HepG2 (cell line): ENCODE data around the gene EMC9. TPM values are rescaled to one million over a fixed set of nuclear protein-coding genes. Genes with fewer than 3 reads are reported as not detected.

Source experiments
- DBP ChIP-seq: sonication (generic); formaldehyde crosslinking; IDR thresholded peaks from 2 replicates; pipeline ENCODE4 v1.4.0; 2020; ENCODE audit warnings: missing genetic modification reagents; ENCODE audit errors: not compliant biosample characterization
- DPF2 ChIP-seq: sonication (generic); formaldehyde crosslinking; IDR thresholded peaks from 2 replicates; pipeline ENCODE4 v1.4.0; 2020; ENCODE audit warnings: mild to moderate bottlenecking, low read depth, missing genetic modification reagents, borderline replicate concordance
- FLYWCH1 ChIP-seq: sonication (generic); formaldehyde crosslinking; IDR thresholded peaks from 2 replicates; pipeline ENCODE4 v1.8.1; 2023; ENCODE audit warnings: mild to moderate bottlenecking, missing genetic modification reagents
- FOXK2 ChIP-seq: fragments of 450-650 bp; IDR thresholded peaks from 2 replicates; pipeline ENCODE4 v1.6.1; 2016
- GTF2F1 ChIP-seq: fragments of 150-350 bp; IDR thresholded peaks from 2 replicates; pipeline ENCODE4 v1.6.1; 2014; ENCODE audit warnings: low read length
- GTF3A ChIP-seq: sonication (generic); formaldehyde crosslinking; conservative IDR thresholded peaks from 2 replicates; pipeline ENCODE4 v1.4.0; 2020; ENCODE audit warnings: mild to moderate bottlenecking, missing genetic modification reagents
- MIER2 ChIP-seq: IDR thresholded peaks from 2 replicates; pipeline ENCODE4 v1.6.1; 2016; ENCODE audit warnings: missing biosample characterization, missing genetic modification reagents
- RBM39 ChIP-seq: fragments of 200-400 bp; formaldehyde crosslinking; IDR thresholded peaks from one replicate; pipeline ENCODE4 v1.6.1; 2018; ENCODE audit warnings: antibody characterized with exemption, mild to moderate bottlenecking, low read depth, low read length; ENCODE audit not compliant: poor library complexity, severe bottlenecking
- SATB2 ChIP-seq: sonication (generic); formaldehyde crosslinking; IDR thresholded peaks from 2 replicates; pipeline ENCODE4 v1.5.0; 2020; ENCODE audit warnings: missing genetic modification reagents
- SIX1 ChIP-seq: sonication (generic); formaldehyde crosslinking; IDR thresholded peaks from 2 replicates; pipeline ENCODE4 v1.4.0; 2020; ENCODE audit warnings: missing genetic modification reagents, borderline replicate concordance
- SP4 ChIP-seq: sonication (generic); formaldehyde crosslinking; IDR thresholded peaks from 2 replicates; pipeline ENCODE4 v1.8.1; 2023; ENCODE audit warnings: mild to moderate bottlenecking, missing genetic modification reagents
- STAT6 ChIP-seq: sonication (generic); formaldehyde crosslinking; IDR thresholded peaks from 2 replicates; pipeline ENCODE4 v1.4.0; 2020; ENCODE audit warnings: missing genetic modification reagents, mild to moderate bottlenecking, borderline replicate concordance
- TBX3 ChIP-seq: fragments of 450-650 bp; IDR thresholded peaks from 2 replicates; pipeline ENCODE4 v1.6.1; 2017; ENCODE audit warnings: antibody characterized with exemption, mild to moderate bottlenecking, inconsistent platforms, borderline replicate concordance
- TEAD2 ChIP-seq: sonication (generic); formaldehyde crosslinking; IDR thresholded peaks from 2 replicates; pipeline ENCODE4 v1.9.0; 2021; ENCODE audit warnings: missing genetic modification reagents
- TERF1 ChIP-seq: sonication (generic); formaldehyde crosslinking; IDR thresholded peaks from 2 replicates; pipeline ENCODE4 v1.8.0; 2022; ENCODE audit warnings: mild to moderate bottlenecking, missing genetic modification reagents, moderate library complexity
- ZNF343 ChIP-seq: sonication (generic); formaldehyde crosslinking; IDR thresholded peaks from 2 replicates; pipeline ENCODE4 v1.4.0; 2020; ENCODE audit warnings: mild to moderate bottlenecking, missing genetic modification reagents
- ZNF572 ChIP-seq: sonication (generic); formaldehyde crosslinking; IDR thresholded peaks from 2 replicates; pipeline ENCODE4 v1.5.1; 2020; ENCODE audit warnings: mild to moderate bottlenecking, missing genetic modification reagents
- ZNF607 ChIP-seq: sonication (generic); formaldehyde crosslinking; IDR thresholded peaks from 2 replicates; pipeline ENCODE4 v1.5.1; 2020; ENCODE audit warnings: missing genetic modification reagents, mild to moderate bottlenecking, borderline replicate concordance
- ZNF777 ChIP-seq: sonication (generic); formaldehyde crosslinking; IDR thresholded peaks from 2 replicates; pipeline ENCODE4 v1.4.0; 2020; ENCODE audit warnings: missing genetic modification reagents
- ZNF782 ChIP-seq: sonication (generic); formaldehyde crosslinking; IDR thresholded peaks from 2 replicates; pipeline ENCODE4 v1.4.0; 2020; ENCODE audit warnings: missing genetic modification reagents, mild to moderate bottlenecking, borderline replicate concordance
- polyA plus RNA-seq, 8 experiments: library from polyadenylated mRNA; depleted of rRNA in 3 of 8; stranded (reverse) in 7 of 8; unstranded in 1 of 8; fragments of >200 nt; fragmentation: Illumina TruSeq in 4 of 8; extraction: Trizol in 4 of 8; gene quantifications; 2 replicates each; pipeline versions ENCODE4 v1.2.1 to v1.2.3, GENCODE V29; 2011 to 2016; ENCODE audit warnings: low read depth in 4 of 8, missing spikeins in 1 of 8, mixed read lengths in 1 of 8; ENCODE audit not compliant: insufficient read depth in 1 of 8
- total RNA-seq, 5 experiments: library from RNA; depleted of rRNA; stranded (reverse); fragments of >200 nt; fragmentation: Illumina TruSeq; extraction: Trizol; gene quantifications; 2 replicates each; pipeline ENCODE4 v1.2.3, GENCODE V29; 2016; ENCODE audit warnings: low read depth in 1 of 5
- TF ChIP-seq, protein P1 (sequence below): sonication (generic); formaldehyde crosslinking; IDR thresholded peaks from 2 replicates; pipeline ENCODE4 v1.4.0; 2020; ENCODE audit warnings: missing genetic modification reagents
- TF ChIP-seq, protein P2 (sequence below): sonication (generic); formaldehyde crosslinking; IDR thresholded peaks from 2 replicates; pipeline ENCODE4 v1.8.1; 2023; ENCODE audit warnings: mild to moderate bottlenecking, missing genetic modification reagents

Gene EMC9
- total and polyA plus RNA-seq, 2 of the 13 experiments (the other 11 are each of a cell fraction or from before 2014, with no cell fraction given) = 60.5 to 78.7 TPM

- TF ChIP-seq DBP (CRISPR knock-in tag) = peak; percentile 63
- TF ChIP-seq GTF2F1 = peak; percentile 91; the same call in 1 of the 2 replicates
- TF ChIP-seq ZNF343 = peak; percentile 98
- peak; percentile 94; the same call in 1 of the 2 replicates for TF ChIP-seq ZNF782 (CRISPR knock-in tag)
- peak; percentile 97 for TF ChIP-seq SP4 (CRISPR knock-in tag)
- TF ChIP-seq RBM39 = peak; percentile 98
- TF ChIP-seq SIX1 (CRISPR knock-in tag) = peak; percentile 90
- TF ChIP-seq FOXK2 = no peak
- TF ChIP-seq GTF3A (CRISPR knock-in tag) = no peak
- peak; percentile 100 for TF ChIP-seq STAT6 (CRISPR knock-in tag)
- TF ChIP-seq ZNF607 (CRISPR knock-in tag) = peak; percentile 90
- no peak for TF ChIP-seq TBX3
- TF ChIP-seq TEAD2 (CRISPR knock-in tag) = no peak
- TF ChIP-seq TERF1 (CRISPR knock-in tag) = no peak
- TF ChIP-seq MIER2 (CRISPR knock-in tag) = peak; percentile 91
- TF ChIP-seq DPF2 (CRISPR knock-in tag) = no peak
- peak; percentile 87; the same call in 1 of the 2 replicates for TF ChIP-seq SATB2 (CRISPR knock-in tag)
- TF ChIP-seq ZNF572 (CRISPR knock-in tag) = peak; percentile 53; the same call in 1 of the 2 replicates
- TF ChIP-seq FLYWCH1 (CRISPR knock-in tag) = no peak
- TF ChIP-seq, protein P1, sequence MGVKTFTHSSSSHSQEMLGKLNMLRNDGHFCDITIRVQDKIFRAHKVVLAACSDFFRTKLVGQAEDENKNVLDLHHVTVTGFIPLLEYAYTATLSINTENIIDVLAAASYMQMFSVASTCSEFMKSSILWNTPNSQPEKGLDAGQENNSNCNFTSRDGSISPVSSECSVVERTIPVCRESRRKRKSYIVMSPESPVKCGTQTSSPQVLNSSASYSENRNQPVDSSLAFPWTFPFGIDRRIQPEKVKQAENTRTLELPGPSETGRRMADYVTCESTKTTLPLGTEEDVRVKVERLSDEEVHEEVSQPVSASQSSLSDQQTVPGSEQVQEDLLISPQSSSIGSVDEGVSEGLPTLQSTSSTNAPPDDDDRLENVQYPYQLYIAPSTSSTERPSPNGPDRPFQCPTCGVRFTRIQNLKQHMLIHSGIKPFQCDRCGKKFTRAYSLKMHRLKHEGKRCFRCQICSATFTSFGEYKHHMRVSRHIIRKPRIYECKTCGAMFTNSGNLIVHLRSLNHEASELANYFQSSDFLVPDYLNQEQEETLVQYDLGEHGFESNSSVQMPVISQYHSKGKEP (CRISPR knock-in tag) = peak; percentile 98
- TF ChIP-seq, protein P2, sequence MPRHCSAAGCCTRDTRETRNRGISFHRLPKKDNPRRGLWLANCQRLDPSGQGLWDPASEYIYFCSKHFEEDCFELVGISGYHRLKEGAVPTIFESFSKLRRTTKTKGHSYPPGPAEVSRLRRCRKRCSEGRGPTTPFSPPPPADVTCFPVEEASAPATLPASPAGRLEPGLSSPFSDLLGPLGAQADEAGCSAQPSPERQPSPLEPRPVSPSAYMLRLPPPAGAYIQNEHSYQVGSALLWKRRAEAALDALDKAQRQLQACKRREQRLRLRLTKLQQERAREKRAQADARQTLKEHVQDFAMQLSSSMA (CRISPR knock-in tag) = peak; percentile 96
- peak; percentile 64 for TF ChIP-seq ZNF777
Measured at GRCh38 chr14:24160850-24161804, 19.7 kb upstream of the EMC9 start, which contains the start of gene IRF9 (continued).
